NOMO-1 treated with dmso at 0.1 percent for 144 hours (cell line): ENCODE results near the gene EPB41L1.

ENCODE experiments used
- DNase-seq: peaks from one replicate; lab custom pipeline; 2025; ENCODE audit not compliant: unreplicated experiment; lab: John Stamatoyannopoulos, UW

The EPB41L1 gene

GRCh38 chr20:36154700-36155628 lies at the start of gene EPB41L1:
Gene EPB41L1, plus strand, starts transcription at chr20:36154740. Its CDS starts 19,038 bp downstream, at chr20:36173778.
- no peak for DNase-seq

- DNase-seq = no peak
Observed at GRCh38 chr20:36104856-36105255, 49.7 kb upstream of the EPB41L1 start.

GRCh38 chr20:36105711-36106226 lies 48.8 kb upstream of the EPB41L1 start:
- no peak for DNase-seq

GRCh38 chr20:36106606-36107005 lies 47.9 kb upstream of the EPB41L1 start:
- DNase-seq = no peak

- DNase-seq = no peak
Observed at GRCh38 chr20:36107881-36108280, 46.7 kb upstream of the EPB41L1 start.

GRCh38 chr20:36109251-36109947 lies 45.1 kb upstream of the EPB41L1 start:
- no peak for DNase-seq

- no peak for DNase-seq
Observed at GRCh38 chr20:36110994-36111393, 43.5 kb upstream of the EPB41L1 start.

GRCh38 chr20:36112112-36112511 lies 42.4 kb upstream of the EPB41L1 start:
- no peak for DNase-seq

- no peak for DNase-seq
Observed at GRCh38 chr20:36113036-36113435, 41.5 kb upstream of the EPB41L1 start.

GRCh38 chr20:36113566-36114250 lies 40.8 kb upstream of the EPB41L1 start:
- peak; percentile 55 for DNase-seq

GRCh38 chr20:36114707-36115106 lies 39.8 kb upstream of the EPB41L1 start:
- no peak for DNase-seq

- DNase-seq = no peak
Observed at GRCh38 chr20:36115925-36116324, 38.6 kb upstream of the EPB41L1 start.

- DNase-seq = no peak
Observed at GRCh38 chr20:36116807-36117441, 37.6 kb upstream of the EPB41L1 start.

- DNase-seq = no peak
Observed at GRCh38 chr20:36117638-36118037, 36.9 kb upstream of the EPB41L1 start.

GRCh38 chr20:36118371-36118770 lies 36.2 kb upstream of the EPB41L1 start:
- no peak for DNase-seq

GRCh38 chr20:36119537-36119936 lies 35.0 kb upstream of the EPB41L1 start:
- no peak for DNase-seq

GRCh38 chr20:36120241-36120640 lies 34.3 kb upstream of the EPB41L1 start:
- DNase-seq = no peak

- DNase-seq = no peak
Observed at GRCh38 chr20:36120991-36121390, 33.5 kb upstream of the EPB41L1 start.

GRCh38 chr20:36121981-36122930 lies 32.3 kb upstream of the EPB41L1 start:
- no peak for DNase-seq

GRCh38 chr20:36122931-36123288 lies 31.6 kb upstream of the EPB41L1 start:
- DNase-seq = no peak
